Stimulated activated CD4-positive, alpha-beta T cell treated with anti-CD3 and anti-CD28 coated beads, Interleukin-1b, Interleukin-23, amount 100 ng/mL, for 1 hour (primary cell): ENCODE data around the gene MRS2.
"Not testable (repeated sequence)": the region's sequence is repeated elsewhere in the genome, so short reads cannot be mapped to it uniquely, and the experiment has no call there.

Experiments used
- DNase-seq, 2 donors: peaks; one replicate each; pipeline ENCODE4 v3.0.0-alpha.2; 2020; ENCODE audit warnings: low read depth in 2 of 2

The MRS2 gene

GRCh38 chr6:24402697-24403500, at the start of gene MRS2:
Gene MRS2, plus strand, starts transcription at chr6:24402936. Its CDS starts 111 bp downstream, at chr6:24403047.
- peak; percentile 46 to 50 for DNase-seq

DNA sequence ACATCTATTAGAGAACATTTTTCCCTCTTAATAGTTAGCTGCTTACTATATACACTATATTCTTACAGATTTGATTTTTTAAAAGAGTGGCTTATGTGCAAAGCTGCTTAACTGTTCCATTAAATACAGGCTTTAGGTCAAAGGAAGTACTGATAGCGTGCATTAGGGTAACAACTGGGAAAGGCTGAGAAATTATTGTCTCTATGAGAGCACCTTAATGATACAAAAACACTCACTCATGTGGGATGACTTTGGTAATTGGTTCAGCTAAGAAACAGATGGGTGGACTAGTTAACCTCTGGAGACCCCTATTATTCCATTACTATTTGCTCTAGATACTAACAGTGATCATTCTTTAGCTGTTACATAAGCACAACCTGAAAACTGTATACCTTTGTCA, 48.9 kb upstream of the MRS2 start:
- DNase-seq, result no peak

GRCh38 chr6:24355393-24355792, 47.3 kb upstream of the MRS2 start:
- DNase-seq, result no peak

GRCh38 chr6:24356310-24356973, 46.3 kb upstream of the MRS2 start:
- DNase-seq, result no peak

DNA sequence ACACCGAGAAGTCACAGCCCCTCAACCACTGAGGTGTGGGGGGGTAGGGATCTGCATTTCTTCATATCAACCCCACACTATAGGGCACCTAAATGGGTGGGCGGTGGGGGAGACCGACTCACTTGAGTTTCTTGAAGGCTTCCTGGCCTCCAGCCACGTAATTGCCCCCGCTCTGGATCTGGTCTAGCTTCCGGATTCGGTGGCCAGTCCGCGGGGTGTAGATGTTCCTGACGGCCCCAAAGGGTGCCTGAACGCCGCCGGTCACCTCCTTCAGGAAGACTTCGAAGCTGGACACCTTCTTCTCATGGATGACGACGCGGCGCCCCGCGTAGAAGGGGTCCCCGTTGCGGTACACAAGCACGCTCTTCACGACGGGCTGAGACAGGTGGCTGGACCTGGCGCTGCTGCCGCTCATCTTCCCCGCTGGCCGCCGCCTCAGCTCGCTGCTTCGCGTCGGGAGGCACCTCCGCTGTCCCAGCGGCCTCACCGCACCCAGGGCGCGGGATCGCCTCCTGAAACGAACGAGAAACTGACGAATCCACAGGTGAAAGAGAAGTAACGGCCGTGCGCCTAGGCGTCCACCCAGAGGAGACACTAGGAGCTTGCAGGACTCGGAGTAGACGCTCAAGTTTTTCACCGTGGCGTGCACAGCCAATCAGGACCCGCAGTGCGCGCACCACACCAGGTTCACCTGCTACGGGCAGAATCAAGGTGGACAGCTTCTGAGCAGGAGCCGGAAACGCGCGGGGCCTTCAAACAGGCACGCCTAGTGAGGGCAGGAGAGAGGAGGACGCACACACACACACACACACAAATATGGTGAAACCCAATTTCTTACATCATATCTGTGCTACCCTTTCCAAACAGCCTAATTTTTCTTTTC, 45.2 kb upstream of the MRS2 start, which contains the start of gene DCDC2:
Gene DCDC2 (minus strand): TSS at position 724 of the 883 bp plus-strand sequence. CDS start 309 bp downstream, at position 415.
- DNase-seq, result no peak

DNA sequence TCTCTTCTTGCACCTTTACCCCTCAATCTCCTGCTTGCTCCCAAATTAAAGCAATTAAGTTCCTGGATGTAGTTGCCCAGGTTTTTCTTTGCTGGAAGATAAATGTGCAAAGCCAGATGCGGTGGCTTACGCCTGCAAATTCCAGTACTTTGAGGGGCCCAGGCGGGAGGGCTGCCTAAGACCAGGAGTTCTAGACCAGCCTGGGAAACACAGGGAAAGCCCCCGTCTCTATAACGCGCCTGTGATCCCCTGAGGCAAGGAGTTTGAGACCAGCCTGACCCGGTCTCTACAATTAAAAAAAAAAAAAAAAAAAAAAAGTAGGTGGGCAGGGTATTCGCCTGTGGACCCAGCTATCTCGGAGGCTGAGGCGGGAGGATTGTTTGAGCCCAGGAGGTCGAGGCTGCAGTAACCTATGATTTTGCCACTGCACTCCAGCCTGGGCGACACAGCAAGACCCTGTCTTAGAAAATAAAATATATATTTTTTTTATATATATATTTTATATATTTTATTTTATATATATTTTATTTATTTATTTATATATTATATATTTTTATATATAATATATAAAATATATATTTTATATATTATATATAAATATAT, 44.4 kb upstream of the MRS2 start:
- DNase-seq, result no peak

- peak; percentile 34 to 63 for DNase-seq
Observed at GRCh38 chr6:24359640-24360454, 42.9 kb upstream of the MRS2 start.

DNA sequence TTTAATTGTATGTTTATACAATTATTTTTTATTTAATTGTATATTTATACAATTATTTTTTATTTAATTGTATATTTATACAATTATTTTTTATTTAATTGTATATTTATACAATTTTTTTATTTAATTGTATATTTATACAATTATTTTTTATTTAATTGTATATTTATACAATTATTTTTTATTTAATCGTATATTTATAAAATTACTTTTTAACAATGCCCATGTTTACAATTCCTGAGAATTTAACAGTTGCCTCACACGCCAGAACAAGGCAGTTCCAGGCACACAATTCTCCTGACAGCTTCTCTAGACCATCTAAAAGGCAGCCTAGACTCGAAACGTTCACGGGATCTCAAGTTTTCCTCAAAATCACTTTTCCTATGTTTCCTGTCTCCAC, 40.4 kb upstream of the MRS2 start:
- not testable (repeated sequence) for DNase-seq

DNA sequence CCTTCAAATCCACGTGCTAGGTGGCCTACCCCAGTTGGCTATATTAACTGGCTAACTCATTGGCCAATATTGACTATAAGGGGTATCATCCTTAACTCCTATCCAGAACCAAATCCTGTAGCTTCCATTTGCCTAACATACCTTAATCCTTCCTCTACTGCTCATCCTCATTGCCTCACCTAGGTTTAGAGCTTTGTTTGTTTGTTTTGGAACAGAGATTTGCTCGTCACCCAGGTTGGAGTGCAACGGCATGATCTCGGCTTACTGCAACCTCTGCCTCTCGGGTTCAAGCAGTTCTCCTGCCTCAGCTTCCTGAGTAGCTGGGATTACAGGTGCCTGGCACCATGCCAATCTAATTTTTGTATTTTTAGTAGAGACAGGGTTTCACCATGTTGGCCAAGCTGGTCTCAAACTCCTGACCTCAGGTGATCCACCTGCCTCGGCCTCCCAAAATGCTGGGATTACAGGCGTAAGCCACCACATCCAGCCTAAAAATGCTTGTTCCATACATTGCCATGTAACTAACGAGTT, 37.6 kb upstream of the MRS2 start:
- not testable (repeated sequence) for DNase-seq

GRCh38 chr6:24374612-24375011, 28.1 kb upstream of the MRS2 start:
- no peak for DNase-seq

GRCh38 chr6:24376871-24377270, 25.9 kb upstream of the MRS2 start:
- no peak for DNase-seq

DNA sequence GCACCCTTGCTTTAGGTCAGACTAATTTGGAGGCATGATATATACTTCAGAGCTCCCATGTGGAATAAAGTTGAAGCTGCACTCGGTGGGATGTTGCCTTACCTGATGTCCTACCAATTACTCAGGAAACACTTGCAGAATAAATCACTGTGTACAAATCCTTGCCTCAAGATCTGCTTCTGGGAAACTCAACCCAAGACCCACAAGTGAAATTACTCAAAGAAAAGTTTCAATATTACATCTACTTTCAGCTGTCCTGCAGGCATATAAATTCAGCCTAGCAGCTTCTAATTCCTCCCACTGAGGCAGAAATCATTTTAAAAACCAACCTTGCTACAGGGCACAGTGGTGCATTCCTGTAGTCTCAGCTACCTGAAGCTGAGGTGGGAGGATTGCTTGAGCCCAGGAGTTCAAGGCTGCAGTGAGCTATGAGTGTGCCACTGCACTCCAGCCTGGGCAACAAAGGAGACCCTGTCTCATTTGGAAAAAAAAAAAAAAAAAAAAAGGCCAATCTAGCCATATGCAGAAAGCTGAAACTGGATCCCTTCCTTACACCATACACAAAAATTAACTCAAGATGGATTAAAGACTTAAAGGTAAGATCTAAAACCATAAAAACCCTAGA, 24.2 kb upstream of the MRS2 start:
- no peak for DNase-seq

DNA sequence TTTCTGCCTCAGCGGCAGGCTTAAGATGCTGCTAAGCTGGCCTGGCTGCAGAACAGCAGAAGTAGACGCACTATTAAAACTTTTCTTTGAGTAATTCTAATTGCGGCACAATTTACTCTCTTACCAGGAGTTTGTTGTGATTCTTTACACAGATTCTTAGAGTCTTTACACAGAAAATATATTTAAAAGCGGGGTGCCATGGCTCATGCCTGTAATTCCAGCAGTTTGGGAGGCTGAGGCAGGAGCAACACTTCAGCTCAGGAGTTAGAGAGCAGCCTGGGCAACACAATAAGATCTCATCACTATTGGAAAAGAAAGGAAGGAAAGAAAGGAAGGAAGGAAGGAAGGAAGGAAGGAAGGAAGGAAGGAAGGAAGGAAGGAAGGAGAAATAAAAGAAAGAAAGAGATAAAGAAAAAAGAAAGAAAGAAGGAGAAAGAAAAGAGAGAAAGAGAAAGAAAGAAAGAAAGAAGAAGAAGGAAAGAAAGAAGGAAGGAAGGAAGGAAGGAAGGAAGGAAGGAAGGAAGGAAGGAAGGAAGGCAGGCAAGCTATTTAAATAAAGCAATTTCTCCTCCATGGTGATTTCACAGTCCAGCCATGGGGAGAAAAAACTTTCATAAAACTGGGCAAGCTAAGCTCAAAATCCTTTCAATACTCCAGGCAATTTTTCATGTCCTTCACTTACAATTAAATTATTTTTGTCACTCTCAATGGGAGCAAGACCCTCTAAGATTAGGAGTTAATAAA, 21.1 kb upstream of the MRS2 start:
- DNase-seq, result no peak

DNA sequence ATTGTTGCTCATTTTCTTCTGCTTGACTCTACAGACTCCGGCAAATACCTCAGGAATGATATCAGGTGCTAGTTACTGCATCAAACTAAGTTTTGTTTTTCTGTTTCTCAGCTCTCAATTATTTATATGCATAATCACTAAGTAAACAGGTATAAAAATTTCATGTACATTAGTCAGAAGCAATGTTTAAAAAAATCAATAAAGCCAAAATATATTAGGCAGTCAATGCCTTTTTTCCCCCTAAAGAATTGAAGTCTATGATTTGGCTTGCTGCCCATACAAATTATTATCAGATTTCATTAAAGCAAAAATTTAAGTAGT, 20.6 kb upstream of the MRS2 start:
- DNase-seq, result no peak

- DNase-seq, result not testable (repeated sequence)
Observed at GRCh38 chr6:24382891-24383494, 19.7 kb upstream of the MRS2 start.

- not testable (repeated sequence) for DNase-seq
Observed at GRCh38 chr6:24384369-24385130, 18.2 kb upstream of the MRS2 start.

DNA sequence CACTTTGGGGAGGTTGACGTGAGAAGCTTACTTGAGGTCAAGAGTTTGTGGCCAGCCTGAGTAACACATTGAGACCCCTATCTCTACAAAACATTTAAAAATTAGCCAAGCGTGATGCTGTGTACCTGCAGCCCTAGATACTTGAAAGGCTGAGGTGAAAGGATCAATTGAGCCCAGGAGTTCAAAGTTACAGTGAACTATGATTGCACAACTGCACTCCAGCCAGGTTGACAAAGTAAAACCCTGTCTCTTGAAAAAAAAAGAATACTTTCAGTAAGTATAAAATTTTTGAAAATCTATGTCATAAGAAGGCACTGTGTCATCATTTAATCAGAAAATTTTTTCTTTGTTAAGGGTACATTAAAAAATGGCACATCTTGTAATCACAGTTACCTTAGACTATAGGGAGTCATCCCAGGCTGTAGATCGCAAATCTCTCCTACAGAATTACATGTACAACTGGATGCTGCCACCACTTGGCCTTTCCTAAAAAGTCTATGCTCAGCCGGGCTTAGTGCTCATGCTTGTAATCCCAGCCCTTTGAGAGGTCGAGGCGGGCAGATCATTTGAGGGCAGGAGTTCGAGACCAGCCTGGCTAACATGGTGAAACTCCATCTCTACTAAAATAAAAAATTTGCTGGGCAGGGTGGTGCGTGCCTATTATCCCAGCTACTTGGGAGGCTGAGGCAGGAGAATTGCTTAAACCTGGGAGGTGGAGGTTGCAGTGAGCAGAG, 17.0 kb upstream of the MRS2 start:
- DNase-seq, result no peak

- DNase-seq, result no peak
Observed at GRCh38 chr6:24387818-24388217, 14.9 kb upstream of the MRS2 start.
